Neural cell (in vitro differentiated cells): Measurements from ENCODE around the gene AP4S1.

Source experiments
- TAF1 ChIP-seq: IDR thresholded peaks from 2 replicates; pipeline ENCODE4 v1.6.1; 2012; ENCODE audit warnings: low read depth
- TF ChIP-seq, protein P1 (sequence below): fragments of 450-650 bp; IDR thresholded peaks from 2 replicates; pipeline ENCODE4 v1.5.1; 2014; ENCODE audit warnings: antibody characterized with exemption, mild to moderate bottlenecking, moderate library complexity; ENCODE audit not compliant: poor library complexity, severe bottlenecking
- TF ChIP-seq, protein P2 (sequence below): IDR thresholded peaks from 2 replicates; pipeline ENCODE4 v1.6.1; 2012; ENCODE audit warnings: borderline replicate concordance

- TF ChIP-seq, protein P1, sequence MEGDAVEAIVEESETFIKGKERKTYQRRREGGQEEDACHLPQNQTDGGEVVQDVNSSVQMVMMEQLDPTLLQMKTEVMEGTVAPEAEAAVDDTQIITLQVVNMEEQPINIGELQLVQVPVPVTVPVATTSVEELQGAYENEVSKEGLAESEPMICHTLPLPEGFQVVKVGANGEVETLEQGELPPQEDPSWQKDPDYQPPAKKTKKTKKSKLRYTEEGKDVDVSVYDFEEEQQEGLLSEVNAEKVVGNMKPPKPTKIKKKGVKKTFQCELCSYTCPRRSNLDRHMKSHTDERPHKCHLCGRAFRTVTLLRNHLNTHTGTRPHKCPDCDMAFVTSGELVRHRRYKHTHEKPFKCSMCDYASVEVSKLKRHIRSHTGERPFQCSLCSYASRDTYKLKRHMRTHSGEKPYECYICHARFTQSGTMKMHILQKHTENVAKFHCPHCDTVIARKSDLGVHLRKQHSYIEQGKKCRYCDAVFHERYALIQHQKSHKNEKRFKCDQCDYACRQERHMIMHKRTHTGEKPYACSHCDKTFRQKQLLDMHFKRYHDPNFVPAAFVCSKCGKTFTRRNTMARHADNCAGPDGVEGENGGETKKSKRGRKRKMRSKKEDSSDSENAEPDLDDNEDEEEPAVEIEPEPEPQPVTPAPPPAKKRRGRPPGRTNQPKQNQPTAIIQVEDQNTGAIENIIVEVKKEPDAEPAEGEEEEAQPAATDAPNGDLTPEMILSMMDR, result no peak
- TF ChIP-seq, protein P2, sequence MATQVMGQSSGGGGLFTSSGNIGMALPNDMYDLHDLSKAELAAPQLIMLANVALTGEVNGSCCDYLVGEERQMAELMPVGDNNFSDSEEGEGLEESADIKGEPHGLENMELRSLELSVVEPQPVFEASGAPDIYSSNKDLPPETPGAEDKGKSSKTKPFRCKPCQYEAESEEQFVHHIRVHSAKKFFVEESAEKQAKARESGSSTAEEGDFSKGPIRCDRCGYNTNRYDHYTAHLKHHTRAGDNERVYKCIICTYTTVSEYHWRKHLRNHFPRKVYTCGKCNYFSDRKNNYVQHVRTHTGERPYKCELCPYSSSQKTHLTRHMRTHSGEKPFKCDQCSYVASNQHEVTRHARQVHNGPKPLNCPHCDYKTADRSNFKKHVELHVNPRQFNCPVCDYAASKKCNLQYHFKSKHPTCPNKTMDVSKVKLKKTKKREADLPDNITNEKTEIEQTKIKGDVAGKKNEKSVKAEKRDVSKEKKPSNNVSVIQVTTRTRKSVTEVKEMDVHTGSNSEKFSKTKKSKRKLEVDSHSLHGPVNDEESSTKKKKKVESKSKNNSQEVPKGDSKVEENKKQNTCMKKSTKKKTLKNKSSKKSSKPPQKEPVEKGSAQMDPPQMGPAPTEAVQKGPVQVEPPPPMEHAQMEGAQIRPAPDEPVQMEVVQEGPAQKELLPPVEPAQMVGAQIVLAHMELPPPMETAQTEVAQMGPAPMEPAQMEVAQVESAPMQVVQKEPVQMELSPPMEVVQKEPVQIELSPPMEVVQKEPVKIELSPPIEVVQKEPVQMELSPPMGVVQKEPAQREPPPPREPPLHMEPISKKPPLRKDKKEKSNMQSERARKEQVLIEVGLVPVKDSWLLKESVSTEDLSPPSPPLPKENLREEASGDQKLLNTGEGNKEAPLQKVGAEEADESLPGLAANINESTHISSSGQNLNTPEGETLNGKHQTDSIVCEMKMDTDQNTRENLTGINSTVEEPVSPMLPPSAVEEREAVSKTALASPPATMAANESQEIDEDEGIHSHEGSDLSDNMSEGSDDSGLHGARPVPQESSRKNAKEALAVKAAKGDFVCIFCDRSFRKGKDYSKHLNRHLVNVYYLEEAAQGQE, result no peak
- TF ChIP-seq TAF1, result no peak
Observed at GRCh38 chr14:31078766-31079165, 53.3 kb downstream of the AP4S1 start.
